Skin of body (tissue), 2 donors: ENCODE measurements around the gene RHOD. TPM values are rescaled to one million over a fixed set of nuclear protein-coding genes. Genes with fewer than 3 reads are reported as not detected.

Experiments used
- DNase-seq: peaks from one replicate; lab custom pipeline; 2025; lab: John Stamatoyannopoulos, UW
- total RNA-seq: library from RNA; depleted of rRNA; stranded (reverse); fragments of >200 nt; gene quantifications from one replicate; pipeline ENCODE4 v1.2.3, GENCODE V29; 2014

The RHOD gene
- total RNA-seq, 1 donor from 2014 or later: 11.7 TPM

DNA sequence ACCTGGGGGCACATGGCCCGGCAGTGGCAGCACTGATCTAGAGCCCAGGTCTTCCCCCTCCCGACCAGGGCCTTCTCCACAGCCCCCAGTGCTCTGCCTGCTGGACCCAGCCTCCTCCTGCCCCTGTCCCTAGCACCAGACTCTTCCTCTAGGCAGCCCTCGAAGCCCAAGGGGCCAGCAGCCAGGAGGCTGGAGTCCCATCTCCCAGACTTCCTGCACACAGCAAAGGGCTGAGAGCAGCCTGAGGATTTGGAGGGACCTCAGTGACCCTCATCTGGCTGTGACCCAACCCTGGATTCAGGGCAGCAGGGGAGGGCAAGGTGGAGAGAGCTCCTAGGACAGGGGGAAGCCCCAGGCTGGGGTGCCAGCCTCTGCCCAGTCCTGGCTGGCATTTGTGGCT, 3.0 kb downstream of the RHOD start:
- no peak for DNase-seq

DNA sequence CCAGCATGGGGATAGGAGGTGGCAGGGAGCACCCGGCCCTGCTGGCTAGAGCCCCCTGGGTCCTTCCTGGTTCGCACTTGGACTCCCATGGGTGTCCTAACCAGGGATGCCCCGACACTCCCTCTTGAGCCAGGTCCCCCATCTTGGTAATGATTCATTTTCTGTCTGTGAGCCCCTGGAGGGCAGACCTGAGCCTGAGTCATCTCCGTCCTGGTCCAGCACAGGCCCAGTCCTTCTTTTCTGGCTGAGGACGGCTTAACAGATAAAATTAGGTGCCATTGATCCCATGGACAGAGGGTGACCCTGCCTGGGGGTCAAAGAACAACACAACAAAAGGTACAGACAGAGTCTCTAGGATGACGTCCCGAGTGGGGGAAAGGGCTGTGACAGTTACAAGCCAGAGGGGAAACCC, 3.5 kb downstream of the RHOD start:
- DNase-seq: no peak

DNA sequence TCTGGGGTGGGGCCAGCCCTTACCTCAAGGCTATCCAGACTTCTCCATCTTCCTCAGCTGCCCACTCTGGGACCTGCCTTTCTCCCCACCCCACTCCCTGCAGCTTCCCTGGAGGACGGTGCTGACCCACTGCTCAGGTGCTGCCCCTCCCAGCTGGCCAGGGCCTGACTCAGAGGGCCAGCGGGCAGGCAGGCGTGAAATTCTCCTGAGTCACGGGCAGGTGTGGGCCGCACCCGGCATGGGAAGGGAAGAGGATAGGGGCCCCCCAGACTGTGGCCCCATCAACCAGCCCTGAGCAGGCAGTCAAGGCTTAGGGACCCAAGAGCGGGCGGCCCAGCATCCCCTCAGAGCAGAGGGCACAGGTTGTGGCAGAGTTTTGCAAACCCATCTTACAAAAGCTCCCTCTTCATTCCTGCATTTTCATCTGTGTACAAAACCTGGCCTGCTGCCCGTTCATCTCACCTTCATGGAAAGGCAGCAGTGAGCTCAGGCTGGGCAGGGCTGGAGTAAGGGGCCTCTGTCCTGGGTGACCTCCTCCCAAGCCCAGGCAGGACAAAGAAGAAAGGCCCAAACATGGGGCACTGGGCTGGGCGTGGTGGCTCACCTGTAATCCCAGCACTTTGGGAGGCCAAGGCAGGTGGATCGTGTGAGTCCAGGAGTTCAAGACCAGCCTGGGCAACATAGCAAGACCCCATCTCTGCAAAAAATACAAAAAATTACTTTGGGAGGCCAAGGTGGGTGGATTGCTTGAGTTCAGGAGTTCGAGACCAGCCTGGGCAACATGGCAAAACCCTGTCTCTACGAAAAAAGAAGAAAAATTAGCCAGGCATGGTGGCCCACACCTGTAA, 6.1 kb downstream of the RHOD start:
- no peak for DNase-seq

DNA sequence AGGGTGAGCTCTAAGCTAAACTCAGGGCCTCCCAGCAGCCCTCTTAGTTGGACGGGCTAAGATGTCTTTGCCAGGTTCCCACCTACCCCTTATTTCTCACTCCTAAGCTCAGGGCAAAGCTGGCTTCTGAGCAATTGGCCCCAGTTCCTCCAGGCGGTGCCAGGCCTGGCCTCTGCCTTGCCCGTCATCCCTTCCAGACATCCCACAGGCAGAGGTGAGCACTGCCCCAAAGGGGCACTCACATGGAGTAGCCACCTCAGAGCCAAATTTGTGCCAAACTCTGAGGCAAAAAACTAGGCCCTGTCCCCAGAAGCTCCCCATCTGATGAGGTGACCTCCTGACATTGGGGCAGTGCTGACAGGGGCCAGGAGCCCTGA, 9.7 kb downstream of the RHOD start:
- DNase-seq: no peak

DNA sequence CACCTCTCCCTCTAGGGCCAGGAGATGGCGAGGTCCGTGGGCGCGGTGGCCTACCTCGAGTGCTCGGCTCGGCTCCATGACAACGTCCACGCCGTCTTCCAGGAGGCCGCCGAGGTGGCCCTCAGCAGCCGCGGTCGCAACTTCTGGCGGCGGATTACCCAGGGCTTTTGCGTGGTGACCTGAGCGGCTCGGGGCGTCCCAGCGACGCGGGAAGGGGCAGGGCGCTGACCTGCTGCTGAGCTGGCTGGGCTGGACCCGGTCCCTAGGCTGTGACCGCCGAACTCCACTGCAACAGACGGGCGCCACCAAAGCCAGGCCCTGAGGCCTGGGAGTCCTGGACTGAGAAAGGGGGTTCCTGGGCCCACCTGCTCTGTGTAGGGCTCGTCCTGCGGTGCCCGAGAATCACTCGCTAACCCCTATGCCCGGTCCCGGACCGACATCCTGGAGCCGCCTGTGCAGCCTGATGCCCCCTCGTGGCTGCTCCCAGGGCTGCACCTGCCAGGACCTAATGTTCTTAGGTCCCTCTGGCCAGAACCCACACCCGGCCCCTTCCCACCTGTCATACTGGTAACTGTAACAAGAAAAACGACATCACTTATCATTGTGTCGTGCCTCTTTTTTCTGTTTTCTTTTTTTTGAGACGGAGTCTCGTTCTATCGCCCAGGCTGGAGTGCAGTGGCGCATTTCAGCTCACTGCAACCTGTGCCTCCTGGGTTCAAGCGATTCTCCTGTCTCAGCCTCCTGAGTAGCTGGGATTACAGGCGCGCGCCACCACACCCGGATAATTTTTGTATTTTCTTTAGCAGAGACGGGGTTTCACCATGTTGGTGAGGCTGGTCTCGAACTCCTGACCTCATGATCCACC, 15.0 kb downstream of the RHOD start:
- DNase-seq: no peak

DNA sequence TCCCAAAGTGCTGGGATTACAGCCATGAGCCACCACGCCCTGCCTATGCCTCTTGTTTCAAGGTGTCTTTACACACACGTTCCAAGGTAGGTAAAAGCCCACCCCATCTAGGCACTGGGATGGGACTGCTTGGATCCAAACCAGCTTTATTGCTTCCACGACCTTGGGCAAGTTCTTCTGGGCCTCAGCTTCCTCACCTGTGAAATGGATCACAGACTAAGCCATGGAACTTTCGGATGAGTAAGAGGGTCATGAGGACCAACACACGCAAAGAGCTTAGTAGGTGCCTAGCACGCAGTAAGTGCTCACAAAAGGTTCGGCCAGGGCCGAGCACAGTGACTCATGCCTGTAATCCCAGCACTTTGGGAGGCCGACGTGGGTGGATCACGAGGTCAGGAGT, 15.6 kb downstream of the RHOD start:
- no peak for DNase-seq

DNA sequence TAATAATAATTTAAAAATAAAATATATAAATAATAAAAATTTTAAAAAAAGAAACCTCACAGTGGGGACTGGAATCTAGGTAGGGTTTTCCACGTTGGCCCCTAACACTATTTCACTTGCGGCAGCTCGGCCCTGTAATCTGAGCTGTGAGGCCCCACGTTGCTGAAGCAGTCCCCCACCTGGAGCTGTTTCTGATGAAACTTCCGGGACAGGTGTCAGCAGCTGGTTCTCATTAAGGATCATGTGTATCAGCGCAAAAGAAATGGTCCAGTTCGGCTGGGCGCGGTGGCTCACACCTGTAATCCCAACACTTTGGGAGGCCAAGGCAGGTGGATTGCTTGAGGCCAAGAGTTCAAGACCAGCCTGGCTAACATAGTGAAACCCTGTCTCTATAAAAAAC, 17.3 kb downstream of the RHOD start:
- no peak for DNase-seq

DNA sequence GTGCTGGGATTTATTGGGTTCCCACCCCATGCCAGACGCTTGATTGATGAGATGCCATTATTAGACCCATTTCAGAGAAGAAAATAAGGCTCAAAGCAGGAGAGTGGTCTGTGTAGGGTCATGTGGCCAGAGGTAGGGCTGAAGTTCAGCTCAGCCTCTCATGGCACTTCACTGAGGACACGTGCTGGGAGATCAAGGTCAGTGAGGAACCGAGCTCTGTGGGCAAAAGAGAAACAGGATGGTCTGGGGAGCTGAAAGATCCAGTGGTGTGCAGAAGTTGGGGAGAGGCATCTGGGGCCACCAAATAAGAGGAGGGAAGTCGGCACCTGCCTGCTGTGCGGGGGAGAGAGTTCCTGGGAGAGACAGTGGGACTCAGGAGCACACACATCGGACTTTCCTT, 19.6 kb downstream of the RHOD start:
- DNase-seq: no peak

DNA sequence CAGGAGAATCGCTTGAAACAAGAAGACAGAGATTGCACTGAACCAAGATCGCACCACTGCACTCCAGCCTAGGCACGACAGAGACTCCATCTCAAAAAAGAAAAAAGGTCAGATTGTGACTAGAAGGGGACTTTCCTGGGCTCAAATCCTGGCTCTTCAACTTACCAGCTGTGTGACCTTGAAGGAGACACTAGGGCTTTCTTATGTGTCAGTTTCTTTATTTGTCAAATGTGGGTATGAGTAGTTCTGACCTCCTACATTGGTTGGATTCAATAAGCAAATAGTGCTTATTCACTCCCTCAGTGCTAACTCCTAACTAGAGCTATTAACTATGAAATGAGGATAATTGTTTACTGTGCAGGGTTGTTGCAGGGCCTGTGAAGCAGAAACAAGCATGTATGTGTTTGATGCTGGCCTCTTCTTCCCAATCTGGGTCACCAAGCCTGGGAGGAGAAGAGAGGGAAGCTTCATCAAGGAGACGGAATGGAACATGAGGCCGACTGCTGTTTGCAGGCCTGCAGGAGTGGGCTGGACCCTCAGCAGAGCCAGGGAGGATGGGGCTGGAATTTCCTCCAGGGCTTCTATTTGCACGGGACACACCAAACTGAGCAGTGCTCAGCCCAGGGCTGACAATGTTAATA, 22.5 kb downstream of the RHOD start:
- DNase-seq: no peak

DNA sequence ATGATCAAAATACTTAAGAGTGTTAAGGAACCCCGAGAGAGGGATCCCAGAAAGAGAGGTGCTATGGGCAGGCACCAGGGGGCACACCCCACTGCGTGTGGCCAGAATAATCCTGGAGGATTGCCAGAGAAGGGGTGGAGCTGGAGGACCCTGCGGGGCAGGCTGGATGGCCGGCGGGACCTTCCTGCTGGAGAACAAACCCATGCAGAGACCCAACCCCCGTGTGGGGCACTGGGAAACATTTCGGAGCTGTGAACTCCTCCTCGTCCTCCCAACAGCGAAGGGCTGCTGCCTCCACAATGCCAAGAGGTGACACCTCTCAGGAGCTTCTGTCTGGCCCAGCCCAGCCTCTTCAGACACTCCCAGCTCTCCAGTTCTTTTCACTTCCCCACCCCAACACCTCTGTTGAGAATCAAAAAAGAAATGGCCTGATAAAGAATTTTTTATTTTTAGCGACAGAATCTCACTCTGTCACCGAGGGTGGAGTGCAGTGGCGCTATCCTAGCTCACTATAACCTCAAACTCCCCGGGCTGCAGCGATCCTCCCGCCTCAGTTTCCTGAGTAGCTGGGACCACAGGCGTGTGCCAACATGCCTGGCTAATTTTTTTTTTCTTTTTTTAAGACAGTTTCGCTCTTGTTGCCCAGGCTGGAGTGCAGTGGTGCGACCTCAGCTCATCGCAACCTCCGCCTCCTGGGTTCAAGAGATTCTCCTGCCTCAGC, 25.6 kb downstream of the RHOD start:
- DNase-seq: peak; percentile 4

DNA sequence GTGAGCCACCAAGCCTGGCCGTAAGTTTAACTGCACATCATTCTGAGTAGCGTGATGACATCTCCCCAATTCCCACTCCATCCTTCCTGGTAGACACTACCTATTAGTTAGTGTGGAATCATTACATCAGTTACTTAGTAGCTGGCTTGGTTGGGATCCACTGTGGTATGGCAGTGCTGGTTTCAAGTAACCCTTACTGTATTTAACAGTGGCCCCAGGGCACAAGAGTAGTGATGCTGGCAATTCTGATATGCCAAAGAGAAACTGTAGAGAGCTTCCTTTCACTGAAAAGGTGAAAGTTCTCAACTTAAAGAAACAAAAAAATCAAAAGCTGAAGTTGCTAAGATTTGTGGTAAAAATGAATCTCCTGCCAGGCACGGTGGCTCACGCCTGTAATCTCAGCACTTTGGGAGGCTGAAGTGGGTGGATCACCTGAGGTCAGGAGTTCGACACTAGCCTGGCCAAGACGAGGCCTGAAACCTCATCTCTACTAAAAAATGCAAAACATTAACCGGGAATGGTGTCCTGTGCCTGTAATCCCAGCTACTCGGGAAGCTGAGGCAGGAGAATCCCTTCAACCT, 27.2 kb downstream of the RHOD start:
- DNase-seq: no peak

DNA sequence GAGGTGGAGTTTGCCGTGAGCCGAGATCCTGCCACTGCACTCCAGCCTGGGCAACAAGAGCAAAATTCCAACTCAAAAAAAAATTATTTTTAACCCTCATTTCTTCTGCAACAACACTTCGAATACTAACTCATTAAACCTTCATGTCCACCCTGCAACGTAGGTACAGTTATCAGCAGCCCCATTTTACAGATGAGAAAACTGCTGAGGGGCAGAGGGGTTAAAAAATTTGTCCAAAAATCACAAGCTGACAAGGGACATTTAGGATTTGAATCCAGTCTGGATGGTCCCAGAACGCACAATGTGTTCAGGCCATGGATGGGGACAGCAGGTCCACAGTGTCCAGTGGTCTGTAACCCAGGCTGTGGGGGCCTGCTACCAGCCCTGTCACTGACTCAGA, 29.0 kb downstream of the RHOD start:
- DNase-seq: no peak

DNA sequence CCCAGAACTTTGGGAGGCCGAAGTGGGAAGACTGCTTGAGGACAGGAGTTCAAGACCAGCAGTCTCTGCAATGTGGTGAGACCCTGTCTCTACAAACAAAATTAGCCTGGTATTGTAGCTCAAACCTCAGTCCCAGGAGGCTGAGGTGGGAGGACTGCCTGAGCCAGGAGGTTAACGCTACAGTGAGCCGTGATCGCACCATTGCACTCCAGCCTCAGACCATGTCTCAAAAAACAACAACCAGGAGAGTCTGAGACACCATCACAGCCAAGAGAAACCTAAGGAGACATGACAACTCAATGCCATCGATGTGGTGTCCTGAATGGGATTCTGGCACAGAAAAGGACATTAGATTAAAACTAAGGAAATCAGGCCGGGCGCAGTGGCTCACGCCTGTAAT, 34.1 kb downstream of the RHOD start:
- DNase-seq: no peak

DNA sequence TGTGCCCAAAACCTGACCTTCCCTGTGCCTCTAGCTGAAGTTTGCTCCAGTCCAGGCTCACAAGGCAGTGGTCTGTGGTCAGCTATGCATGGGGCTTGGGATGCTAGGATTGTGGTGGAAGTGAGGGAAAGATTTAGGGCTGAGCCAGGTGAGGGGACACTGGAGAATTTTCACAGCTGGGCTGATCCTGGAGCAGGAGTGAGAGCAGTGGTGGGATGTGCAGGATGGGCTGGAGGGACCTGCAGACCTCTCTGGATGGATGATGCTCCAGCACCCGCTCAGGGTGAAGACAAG, 38.5 kb downstream of the RHOD start:
- DNase-seq: no peak

DNA sequence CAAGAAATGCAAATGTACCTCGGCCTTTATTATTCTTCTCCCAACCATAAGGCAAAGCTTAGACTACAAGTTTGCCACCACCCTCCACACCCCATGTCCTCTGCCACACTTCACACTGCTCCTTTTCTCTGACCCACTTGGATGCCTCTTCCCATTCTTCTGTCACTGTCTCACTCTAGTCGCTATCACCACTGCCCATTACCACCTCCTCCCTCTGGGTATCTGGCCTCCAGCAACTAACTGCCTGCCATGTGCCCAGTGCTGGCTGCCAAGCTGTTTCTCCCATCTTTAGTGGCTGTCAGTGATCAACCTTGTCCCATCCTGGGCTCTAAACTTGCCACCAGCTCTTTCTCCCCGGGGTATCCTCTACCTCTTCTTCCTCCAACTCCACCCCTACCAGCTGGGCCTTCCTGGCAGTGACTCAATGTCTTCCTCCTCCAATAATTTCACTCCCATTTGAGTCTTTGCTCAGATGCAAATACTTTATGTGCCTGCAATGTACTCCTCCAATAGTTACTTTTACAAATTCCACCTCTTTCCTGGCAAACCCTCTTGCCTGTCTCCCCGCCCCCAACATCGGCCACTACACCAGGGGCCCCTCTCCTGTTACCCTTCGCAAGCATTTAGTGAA, 42.3 kb downstream of the RHOD start:
- DNase-seq: no peak

DNA sequence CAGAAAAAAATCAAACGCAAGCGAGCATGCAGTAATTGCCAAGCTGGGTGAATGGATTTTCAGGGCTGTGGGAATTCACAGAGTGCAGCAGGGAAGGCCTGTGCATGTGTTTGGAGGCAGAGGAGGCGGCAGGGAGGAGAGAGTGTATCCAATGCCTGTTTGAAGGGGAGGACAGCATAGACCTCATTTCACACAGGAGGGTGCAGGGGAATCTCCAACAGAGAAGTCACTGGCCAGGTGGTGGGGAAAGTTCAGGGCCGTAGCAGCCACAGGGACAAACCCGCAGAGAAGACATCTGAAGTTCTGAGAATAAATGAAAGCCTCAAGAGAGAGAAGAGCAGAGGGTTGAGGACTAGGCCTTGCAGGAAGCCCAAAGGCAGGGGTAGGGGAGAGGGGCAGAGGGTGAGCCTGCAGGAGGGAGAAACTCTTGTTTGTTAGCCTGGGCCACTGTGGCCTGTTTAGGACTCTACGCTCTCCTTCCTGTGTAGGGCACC, 43.2 kb downstream of the RHOD start:
- DNase-seq: no peak

DNA sequence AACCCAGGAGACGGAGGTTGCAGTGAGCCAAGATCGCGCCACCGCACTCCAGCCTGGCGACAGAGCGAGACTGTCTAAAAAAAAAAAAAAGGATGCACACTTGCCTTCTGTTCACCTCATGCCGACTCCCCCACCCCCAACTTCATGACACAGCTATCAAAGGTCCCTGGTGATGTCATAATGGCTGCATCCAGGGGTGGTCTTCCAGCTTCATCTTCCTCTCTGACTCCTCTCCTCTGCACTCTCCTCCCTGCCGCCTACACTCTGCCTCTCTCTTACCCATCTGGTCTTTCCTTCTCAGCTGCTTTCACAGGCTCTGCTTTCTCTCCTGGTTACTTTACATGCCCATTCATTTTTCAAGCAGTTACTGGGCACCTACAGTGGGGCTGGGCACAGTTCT, 46.0 kb downstream of the RHOD start:
- DNase-seq: no peak

DNA sequence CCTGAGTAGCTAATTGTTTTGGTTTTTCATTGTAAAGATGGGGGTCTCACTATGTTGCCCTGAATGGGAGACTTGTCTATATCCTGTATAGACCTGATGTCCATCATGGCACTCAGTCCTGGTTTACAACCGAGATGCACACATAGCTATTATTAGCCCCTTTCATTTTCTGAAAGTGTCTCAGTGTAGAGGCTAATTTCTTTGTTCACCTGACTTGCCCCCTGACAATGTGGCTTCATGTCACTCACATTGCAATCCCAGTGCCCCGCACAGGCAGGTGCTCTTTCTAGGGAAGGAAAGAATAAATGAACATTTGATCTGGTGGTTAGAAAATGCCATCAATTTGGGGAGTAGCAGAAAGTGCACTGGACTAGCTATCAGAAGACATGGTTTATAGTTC, 49.3 kb downstream of the RHOD start:
- no peak for DNase-seq

DNA sequence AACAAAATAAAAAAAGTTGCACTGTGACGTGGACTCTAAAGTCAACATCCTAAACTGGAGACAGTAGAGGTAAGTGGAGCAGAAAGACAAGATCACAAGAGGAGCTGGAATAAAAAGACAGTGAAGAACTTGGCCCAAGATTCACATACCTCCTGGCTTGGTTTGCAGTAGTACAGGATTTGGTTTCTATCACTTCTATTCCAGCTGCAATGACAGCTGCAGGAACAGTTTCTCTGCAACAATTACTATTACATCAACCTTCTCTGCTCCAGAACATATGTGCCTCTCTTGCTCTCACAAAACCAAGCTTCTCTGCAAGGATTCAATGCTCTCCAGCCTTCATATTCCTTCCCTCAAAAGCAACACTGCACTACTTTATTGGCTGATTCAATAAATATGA, 54.6 kb downstream of the RHOD start:
- peak; percentile 61 for DNase-seq

DNA sequence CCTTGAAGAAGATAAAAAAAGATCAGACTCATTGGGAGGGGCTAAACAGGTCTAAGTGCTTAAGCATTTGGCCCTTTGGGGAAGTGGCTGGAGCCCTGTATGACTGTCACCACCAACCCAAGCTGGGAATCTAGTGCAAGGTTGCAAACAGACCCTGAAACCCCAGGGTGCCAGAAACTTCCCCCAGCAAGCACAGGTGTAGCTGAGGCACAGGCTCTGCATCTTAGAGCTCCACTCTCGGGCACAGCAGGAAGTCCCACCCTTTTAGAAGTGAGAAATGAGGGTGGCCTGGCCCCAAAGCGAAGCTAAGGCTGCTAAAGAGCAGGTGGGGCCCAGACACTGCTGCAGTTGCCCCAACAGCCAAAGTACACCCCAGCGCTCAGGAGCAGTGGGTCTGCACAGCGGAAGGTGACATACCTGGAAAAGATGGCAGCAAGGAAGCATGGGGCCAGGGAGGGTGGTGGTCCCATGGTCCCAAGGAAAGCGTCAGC, 56.6 kb downstream of the RHOD start:
- no peak for DNase-seq
